ENCODE data around the gene HTR2A.
"Not testable (repeated sequence)": the region's sequence is repeated elsewhere in the genome, so short reads cannot be mapped to it uniquely, and the experiment has no call there.

The HTR2A gene

GRCh38 chr13:46866150-46866549, 30.7 kb downstream of the HTR2A start:
- DNase-seq = no peak

DNA sequence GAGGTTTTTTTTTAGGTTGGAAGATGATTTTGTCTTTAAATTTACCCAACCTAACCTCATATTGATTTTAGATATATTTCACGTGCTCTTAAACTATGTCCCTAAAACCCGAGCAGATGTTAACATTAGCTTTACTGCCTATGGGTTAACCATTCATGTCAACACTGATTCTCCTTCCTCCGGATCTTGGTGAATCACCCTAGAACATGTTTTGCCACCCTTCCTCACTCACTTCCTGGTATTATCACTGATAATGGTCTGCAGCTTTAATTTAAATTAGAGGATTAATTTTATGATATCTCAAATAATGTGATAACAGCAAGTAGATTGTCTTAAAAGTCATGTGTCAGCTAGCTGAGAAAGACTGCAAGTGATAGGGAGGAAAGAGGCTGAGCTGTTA, 31.9 kb downstream of the HTR2A start:
- DNase-seq = no peak

DNA sequence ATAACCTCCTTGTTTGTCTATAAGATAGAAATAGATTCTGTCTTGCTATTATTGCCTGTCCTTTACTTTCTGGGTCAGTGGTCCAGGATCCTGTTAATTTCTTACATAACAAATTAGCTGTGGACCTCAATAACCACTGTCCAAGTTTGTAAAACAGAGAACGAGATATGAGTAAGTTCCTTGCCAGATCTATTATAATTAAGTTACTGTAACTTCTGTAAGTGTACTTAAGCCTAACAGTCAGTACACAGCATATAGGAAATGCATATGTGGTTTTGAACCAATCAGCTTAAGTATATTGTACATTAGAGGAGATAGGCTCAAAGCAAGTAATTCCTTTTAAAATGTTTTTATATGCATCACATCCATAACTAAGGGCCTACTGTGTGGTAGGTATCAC, 34.9 kb downstream of the HTR2A start:
- DNase-seq = no peak

DNA sequence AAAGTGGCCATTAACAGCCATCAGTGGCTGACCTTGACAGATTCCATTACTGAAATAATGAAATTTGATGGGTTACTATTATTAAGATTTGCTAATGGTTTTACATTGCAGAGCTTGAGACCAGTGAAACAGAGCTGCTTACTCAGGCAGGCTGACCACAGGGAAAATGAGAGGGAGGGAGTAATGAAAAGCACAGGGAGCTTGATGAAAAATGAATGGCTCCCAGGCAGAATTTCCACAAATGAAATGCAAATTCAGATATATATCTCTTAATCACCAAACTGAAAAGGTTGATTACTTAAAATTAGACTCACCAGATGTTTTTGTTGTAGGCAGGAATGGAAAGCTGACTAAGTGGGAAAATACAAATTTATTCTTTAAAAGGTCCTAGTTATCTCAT, 36.1 kb downstream of the HTR2A start:
- DNase-seq = no peak

GRCh38 chr13:46858776-46859175, 38.1 kb downstream of the HTR2A start:
- DNase-seq = no peak

DNA sequence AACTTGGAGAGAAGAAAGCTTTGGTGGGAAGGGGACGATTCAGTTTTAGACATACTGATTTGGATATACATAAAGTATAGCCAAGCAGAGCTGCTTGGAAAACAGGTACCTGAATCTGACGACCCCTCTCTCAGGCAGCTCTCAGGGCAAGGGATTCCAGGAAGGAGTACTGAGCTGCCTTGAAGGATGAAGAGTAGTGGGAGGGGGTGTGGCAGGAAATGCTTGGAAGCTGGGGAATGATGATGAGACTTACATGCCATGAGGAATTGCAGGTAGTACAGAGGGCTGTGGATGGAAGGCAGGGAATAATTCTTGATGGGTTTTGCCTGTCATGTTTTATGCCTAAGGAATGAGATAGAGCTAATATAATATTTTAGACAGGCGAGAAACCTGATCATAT, 38.7 kb downstream of the HTR2A start:
- DNase-seq = no peak

DNA sequence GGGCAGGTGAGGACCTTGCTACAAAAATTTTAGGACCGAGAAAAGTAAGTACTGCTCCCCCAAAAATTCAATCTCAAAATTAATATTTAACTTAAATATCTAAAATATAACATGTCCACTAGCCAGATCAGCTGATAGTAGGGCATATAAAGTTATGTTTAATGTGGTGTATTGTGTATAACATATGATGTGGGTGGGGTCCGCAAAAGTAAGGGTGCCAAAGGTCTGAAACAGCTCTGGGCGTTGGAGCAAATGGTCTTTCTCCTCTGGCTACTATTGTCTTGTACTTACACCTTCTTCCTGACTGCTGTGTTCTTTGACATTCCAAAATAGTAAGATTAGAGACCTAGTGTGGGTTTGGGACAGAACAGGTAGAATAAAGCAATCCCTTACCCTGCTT, 41.2 kb downstream of the HTR2A start:
- no peak for DNase-seq

DNA sequence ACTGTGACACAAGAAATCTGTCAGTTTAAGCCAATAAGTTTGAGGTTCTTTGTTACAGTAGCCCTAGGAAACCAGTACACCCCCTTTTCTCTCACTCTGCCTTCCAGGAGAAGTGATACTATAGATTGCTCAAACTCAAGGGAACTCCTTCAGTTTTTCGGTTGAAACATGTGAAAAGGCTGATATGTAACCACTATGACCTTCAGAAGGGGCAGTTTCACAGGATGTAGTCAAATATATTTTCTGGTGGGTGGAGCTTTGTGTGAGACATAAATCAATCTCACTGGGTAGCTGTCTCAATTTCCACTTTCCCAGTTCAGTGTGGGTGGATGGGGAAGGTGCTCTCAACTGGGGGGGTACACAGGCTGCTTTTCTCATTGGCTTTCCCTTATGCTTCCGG, 41.7 kb downstream of the HTR2A start:
- DNase-seq = no peak

DNA sequence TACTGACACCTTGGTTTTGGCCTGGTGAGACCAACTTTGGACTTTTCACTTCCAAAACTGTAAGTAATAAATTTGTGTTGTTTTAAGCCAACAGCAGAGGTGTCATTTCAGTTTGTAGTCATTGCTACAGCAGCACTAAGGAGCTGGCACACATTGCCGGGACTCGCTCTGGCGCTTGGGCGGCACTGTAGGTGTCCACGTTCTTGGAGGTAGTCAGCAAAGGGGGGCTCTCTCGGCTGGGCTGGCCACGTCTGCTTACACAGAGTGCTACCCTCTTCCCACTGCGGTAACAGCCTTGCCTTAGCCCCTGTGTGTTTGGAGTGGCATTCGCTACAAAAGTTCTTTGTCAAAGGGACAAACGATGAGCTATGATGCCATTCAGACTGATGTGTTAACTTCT, 44.7 kb downstream of the HTR2A start:
- no peak for DNase-seq

GRCh38 chr13:46850214-46850613, 46.6 kb downstream of the HTR2A start:
- no peak for DNase-seq

DNA sequence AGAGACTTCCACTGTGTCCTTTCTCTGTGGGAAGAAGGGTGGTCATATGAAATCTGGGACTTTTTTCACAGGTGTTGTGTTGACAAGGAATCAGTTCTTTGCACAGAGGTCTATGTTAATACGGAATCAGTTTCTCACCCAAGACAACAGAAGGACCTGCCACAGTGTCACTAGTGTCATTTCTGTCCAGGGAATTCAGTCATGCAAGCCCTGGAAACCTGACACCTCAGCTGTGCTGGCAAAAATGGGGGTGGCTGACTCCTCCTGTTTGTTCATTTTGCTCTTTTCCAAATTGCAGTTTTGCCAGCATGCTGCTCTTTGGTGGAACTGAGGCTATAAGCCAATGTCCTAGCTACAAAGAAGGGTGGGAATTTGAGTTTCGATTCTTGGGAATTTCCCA, 50.1 kb downstream of the HTR2A start:
- DNase-seq = no peak

DNA sequence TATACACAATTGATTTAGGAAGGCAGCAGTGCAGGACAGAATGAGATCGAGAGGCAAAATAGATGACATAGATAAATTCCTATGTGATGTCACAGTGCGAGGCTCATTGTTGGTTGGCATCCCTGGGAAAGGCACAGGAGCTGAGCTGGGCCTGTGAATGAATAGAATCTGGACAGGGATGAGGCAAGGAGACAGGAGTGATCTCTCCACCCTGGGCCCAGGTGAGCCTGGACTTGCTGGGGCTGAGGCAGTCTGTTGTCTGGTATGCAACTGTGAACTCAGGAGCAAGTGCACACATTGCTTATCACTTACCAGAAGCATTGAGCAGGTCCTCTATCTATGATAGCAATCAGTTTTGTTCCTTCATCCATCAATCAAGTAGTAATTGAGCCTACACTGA, 51.7 kb downstream of the HTR2A start:
- no peak for DNase-seq

GRCh38 chr13:46844431-46844830, 52.4 kb downstream of the HTR2A start:
- no peak for DNase-seq

- no peak for DNase-seq
Measured at GRCh38 chr13:46839399-46839798, 57.5 kb downstream of the HTR2A start.

GRCh38 chr13:46834657-46835056, 62.2 kb downstream of the HTR2A start:
- no peak for DNase-seq

GRCh38 chr13:46831588-46832194, 65.2 kb downstream of the HTR2A start:
- peak; percentile 6 for DNase-seq

DNA sequence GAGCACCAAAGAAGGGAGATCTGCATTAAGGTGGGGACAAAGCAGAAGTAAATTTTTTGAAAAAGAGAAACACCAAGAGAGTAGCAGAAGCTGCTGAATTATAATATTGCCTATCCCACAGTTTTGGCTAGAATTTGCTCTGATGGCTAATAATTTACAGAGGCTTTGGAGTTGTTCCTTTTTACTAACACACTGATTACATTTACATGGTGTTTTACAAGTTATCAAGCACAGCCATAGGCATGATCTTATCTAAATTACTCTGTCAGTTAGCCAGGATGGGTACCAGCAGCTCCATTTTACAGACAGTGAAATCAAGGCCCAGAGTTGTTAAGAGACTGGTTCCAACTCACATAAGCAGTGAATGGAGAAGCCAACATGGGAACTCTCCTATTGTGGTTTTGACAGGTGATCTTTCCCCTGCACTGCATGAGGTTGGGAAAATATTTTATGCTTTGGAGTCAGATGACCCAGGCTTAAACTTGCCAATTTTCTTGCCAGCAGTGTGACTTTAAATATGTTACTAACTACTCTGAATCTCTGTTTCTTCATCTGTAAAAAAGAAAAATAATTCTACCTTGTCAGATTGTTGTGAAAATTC, 66.3 kb downstream of the HTR2A start:
- DNase-seq = no peak

DNA sequence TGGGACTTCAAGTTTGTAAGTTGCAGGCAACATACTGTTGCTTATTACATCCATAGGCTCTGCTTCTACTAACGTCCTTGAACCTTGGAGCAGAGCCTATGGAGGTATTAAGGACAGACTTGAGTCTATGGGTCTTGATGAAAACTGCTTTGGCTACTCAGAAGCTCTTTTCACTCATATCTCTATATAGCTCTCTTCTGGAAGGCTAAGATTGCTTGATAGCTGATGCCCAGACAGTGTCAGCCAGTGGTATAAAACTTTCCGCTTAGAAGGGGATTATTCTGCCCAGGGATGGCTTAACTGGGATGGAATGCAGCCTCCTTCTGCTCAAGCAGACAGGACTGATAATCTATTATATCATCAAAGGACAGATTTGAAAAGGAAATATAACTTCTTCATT, 74.3 kb downstream of the HTR2A start:
- no peak for DNase-seq

DNA sequence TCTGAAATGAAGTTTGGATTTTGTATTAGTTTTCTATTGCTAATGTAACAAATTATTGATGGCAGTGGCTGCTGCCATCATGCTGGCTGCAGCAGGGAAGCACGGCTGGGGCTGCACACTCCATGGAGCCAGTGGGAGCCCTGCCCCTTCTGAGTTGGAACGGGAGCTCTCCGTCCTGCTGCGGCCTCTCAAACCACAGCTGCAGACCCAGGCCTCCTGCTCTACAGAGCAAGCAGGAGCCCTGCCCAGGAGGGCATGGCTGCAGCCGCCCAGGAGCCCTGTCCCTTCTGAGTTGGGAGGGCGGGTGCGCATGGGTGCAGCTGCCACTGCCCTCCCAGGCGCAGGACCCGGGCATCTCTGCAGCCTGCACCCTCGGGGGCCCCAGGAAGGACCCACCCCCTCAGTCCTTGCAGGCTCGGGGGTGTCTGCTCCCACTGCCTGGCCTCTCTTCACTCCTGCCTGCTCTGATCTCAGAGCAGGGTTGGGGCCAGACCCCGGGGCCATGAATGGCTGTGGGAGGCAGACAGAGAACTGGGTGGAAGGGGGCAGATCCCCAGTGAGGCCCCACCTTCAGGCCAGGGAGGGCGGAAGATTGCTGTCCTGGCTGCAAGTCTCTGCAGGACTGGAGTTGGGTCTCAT, 78.9 kb downstream of the HTR2A start:
- no peak for DNase-seq

GRCh38 chr13:46817095-46817494, 79.8 kb downstream of the HTR2A start:
- DNase-seq = no peak

- no peak for DNase-seq
Measured at GRCh38 chr13:46816371-46816770, 80.5 kb downstream of the HTR2A start.

GRCh38 chr13:46812301-46812797, 84.5 kb downstream of the HTR2A start:
- no peak for DNase-seq

- no peak for DNase-seq
Measured at GRCh38 chr13:46810440-46810839, 86.4 kb downstream of the HTR2A start.

GRCh38 chr13:46804921-46805320, 91.9 kb downstream of the HTR2A start:
- not testable (repeated sequence) for DNase-seq

DNA sequence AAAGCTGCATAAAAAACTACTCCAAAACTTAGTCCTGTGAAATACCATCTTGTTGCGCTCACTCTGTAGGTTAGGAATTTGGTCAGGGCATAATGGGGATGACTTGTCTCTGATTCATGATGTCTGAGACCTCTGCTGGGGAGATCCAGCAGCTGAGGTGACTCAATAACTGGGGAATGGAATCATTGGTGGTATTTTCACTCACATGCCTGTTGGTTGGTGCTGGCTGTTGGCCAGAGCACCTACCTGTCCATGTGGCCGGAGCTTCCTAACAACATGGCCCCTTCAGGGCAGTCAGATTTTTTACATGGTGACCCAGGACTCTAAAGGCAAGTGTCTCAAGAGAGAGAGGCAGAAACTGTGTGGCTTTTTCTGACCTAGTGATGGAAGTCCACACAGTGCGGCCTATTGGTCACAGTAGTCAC, 92.5 kb downstream of the HTR2A start:
- no peak for DNase-seq

Data from activated naive CD4-positive, alpha-beta T cell treated with Interleukin-2 at 50 U/mL for 16 hours (primary cell).